Occipital lobe (tissue), 2 donors: ENCODE data around the gene RAB28. TPM values are rescaled to one million over a fixed set of nuclear protein-coding genes. Genes with fewer than 3 reads are reported as not detected.

ENCODE experiments used
- DNase-seq: peaks from one replicate; lab custom pipeline; 2025; lab: John Stamatoyannopoulos, UW
- total RNA-seq: library from RNA; depleted of rRNA; stranded (reverse); fragments of >200 nt; gene quantifications from one replicate; pipeline ENCODE4 v1.2.3, GENCODE V29; 2014

The RAB28 gene
- total RNA-seq, result 31.4 TPM

- peak; percentile 94 for DNase-seq
These were observed at the start of gene RAB28 for GRCh38 chr4:13484122-13484748. Gene RAB28 (minus strand): TSS chr4:13484340.

- no peak for DNase-seq
These were observed 47.5 kb upstream of the RAB28 start for GRCh38 chr4:13531625-13531998.

- no peak for DNase-seq
These were observed 46.9 kb upstream of the RAB28 start for GRCh38 chr4:13530823-13531624.

- no peak for DNase-seq
These were observed 45.2 kb upstream of the RAB28 start for GRCh38 chr4:13529128-13529919.

DNA sequence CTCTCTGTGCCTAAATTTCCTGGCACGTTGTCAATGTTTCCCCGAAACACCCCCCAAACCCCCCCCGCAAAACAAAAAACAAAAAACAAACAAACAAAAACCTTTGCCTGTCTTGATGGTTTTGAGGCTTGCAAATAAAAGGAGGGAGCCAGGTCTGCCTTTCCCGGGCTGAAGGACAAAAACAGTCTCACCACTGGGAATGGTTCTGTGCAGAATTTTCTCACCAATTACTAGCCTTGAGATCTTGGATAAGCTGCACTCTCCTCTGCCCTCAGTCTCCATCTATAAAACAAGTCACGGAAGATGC is 44.6 kb upstream of the RAB28 start:
- no peak for DNase-seq

DNA sequence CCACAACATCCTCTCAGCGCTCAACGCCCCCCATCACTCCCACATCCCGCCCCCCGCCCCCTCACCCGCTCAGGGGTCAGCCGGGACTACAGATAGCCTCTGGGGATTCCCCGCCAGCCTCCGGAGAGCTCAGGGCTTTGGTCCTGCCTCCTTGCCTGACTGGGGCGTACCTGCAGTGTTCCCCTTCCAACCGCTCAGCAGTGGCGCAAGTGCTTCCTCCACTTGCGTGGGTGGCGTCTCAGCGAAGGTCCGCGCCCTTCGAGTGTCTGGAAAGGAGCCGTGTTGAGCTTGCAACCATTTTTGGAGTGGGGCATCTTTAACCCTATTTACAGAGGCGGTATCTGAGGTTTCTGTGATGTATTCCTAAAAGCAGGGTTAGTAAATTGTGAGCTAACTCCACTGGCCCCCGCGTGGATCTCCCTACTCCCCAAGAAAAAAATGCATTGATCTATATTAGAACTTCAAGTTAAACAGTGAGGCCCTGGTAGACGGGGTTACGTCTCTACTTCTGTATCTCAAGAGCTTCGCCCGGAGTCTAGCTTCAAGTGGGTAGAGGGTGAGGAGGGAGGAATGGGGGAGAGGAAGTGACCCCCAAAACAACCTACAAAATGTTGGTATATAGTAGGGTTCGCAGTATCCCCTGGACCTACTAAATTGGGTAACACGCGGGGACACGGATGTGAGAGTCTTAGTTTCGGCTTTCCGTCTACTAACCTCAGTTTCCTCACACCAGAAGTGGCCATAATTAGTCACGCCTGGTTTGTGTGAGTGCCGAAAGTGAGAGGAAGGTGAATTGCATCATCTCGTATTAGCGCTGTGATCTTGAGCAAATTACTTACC is 44.1 kb upstream of the RAB28 start:
- no peak for DNase-seq

- no peak for DNase-seq
These were observed 43.2 kb upstream of the RAB28 start for GRCh38 chr4:13527192-13527980.

DNA sequence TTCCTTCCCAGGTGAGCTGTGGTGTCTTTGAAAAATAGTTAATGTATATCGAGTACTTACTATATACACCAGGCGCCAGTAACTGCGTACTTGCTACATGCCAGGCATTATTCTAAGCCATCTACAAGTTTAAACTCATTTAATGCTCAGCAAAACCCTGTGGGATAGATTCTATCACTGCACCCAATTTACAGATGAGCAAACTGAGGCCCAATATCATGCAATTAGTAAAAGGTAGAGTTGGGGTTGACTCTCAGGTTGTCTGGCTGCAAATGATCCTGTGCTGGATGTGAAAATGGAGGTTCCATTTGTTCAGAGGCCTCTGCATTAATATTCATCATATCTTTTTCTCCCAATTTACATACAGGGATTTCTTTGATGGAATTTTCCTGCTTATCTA is 42.5 kb upstream of the RAB28 start:
- DNase-seq, result no peak

GRCh38 chr4:13525606-13526281 is 41.6 kb upstream of the RAB28 start:
- no peak for DNase-seq

GRCh38 chr4:13524504-13525243 is 40.5 kb upstream of the RAB28 start:
- no peak for DNase-seq

DNA sequence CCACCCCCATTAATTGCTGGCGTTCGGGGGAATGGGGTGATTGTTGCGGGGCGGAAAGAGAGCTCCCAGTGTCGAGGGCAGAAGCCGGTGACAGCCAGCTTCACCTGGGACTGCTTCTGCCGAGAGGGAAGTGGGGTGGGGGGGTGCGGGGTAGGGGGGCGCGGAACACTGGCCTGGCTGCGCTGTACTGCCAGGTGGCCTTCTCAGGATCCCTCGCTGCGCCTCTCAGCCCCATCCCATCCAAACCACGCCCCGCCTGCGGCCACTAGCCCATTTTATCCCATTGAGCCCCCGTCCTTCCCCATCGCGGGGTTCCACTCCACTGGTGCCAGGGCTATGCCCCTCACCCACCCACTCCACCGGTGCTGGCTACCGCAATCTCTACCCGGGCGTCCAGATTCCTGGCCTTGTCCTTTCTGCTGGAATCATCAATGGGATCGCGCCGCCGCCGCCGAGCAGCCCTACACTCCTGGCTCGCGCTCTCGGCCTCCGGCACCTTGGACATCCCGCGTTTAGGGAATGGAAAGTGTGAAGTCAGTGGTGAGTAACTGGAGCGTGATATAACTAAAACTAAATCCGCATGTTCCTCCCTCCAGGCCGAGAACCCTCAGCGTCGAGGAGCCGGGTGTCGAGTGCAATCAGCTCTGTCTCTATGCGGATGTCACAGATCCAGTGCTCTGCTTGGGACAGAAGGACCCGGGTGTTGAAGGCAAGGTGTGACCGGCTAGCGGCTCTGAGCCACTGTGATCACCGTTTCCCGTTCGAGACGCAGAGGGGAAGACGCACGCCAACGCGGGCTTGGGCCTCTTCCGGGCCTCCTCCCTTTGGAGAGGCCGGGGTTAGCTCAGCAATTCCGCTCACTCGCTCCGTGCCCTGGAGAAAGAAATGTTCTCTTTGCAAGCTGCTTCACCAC is 39.7 kb upstream of the RAB28 start:
- no peak for DNase-seq

DNA sequence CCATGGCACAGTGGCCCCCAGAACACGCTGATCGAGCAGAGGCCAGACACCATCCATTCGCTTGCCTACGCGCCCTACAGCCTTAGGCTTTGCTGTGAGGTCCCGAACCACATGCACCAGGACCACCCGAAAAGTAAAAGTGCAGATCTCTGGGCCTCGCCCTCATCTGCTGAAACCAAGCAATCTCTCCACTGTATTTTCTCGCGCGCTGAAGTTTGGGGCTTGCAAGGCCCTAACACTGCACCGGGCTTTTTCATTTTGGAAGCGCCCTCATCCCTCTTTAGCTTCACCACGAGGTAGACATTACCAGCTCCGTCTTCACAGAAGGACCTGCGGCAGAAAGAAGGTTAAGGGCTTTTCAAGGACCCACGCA is 39.0 kb upstream of the RAB28 start:
- no peak for DNase-seq

DNA sequence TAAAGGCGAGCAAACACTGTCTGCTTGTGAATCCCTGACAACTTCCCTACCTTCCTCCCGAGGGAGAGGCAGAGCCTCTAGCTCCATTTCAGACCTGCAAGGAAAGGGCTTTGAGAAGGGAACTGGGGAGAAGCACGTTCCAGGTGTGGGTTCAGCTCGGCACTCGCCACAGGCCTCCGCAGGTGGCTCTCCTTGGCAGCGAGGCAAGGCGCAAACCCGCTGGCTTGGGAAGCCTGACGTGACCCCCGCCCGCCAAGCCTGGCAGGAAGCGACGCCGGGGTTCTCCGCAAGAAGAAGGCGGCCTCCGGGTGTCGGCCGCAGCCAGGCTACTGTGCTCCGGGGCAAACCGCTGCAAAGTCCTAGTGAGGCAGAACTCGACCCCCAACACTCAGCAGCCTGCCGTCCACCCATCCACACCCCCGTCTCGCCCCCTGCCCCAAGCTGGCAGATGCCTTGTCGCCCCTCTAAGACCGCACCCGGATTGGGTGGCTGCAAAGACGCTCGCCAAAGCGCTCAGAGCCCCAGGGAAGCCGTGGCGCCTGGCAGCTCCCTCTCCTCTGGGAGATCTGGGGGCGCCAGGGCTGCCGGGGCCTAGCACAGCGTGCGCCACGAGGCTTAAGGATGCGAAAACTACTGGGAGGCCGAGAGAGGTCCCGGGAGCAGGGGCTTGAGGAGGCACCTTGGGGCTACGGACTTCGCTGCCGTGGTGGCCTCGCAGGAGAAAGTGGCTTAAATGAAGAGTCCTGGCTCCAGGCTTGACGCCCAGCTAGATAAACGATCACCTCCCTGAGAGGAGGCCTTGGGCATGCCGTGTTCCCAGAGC is 38.4 kb upstream of the RAB28 start:
- no peak for DNase-seq

- no peak for DNase-seq
These were observed 36.9 kb upstream of the RAB28 start for GRCh38 chr4:13521047-13521446.

- no peak for DNase-seq
These were observed 32.2 kb upstream of the RAB28 start for GRCh38 chr4:13516315-13516860.

DNA sequence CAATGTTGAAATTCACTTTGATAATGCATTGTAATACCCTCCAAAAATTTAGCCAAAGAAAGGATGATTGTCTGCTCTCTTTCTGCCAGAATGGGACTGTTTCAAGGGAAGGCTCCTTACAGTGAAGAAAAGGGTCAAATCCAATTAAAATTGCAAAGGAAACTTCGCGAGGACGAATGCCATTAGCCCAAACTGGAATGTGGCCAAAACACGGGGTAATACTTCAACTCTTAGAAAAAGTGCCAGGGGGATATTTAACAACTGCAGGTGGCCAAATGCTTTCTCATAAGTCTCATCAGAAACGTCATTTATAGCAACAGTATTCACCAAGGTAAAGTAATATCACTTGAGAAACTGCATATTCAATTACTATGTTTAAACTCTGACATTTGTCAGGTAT is 31.1 kb upstream of the RAB28 start:
- no peak for DNase-seq

GRCh38 chr4:13514722-13515121 is 30.6 kb upstream of the RAB28 start:
- no peak for DNase-seq
